Measurements from ENCODE around the gene PTPRJ.

DNA sequence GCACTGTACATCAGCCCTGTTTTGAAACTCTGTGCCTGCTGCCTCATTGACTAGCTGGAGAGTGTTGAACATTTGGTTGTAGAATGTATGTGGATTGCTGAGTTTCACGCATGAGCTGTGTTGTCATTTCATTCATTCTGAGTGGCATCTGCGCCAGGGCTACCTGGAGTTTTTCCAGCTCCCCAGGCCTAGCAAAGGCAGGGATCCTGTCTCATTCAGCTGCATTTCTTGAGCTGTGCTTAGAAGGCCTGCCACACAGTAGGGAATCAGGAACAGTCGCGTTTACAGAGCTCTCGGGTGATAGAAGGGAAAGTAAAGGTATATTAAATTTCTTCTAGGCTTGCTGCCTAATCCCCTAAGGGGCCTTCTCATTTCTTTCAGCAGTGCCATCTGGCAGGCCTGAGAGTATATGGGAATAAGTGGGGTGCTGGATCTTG lies 44.3 kb downstream of the PTPRJ start:
- TF ChIP-seq, protein P1, sequence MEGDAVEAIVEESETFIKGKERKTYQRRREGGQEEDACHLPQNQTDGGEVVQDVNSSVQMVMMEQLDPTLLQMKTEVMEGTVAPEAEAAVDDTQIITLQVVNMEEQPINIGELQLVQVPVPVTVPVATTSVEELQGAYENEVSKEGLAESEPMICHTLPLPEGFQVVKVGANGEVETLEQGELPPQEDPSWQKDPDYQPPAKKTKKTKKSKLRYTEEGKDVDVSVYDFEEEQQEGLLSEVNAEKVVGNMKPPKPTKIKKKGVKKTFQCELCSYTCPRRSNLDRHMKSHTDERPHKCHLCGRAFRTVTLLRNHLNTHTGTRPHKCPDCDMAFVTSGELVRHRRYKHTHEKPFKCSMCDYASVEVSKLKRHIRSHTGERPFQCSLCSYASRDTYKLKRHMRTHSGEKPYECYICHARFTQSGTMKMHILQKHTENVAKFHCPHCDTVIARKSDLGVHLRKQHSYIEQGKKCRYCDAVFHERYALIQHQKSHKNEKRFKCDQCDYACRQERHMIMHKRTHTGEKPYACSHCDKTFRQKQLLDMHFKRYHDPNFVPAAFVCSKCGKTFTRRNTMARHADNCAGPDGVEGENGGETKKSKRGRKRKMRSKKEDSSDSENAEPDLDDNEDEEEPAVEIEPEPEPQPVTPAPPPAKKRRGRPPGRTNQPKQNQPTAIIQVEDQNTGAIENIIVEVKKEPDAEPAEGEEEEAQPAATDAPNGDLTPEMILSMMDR (conservative IDR thresholded peaks at IDR 0.05; ENCODE audit: low read depth, low read length): no peak
- TF ChIP-seq POLR2A (IDR thresholded peaks at IDR 0.05; ENCODE audit: low read depth, low read length) (no peak), MXI1 (IDR thresholded peaks at IDR 0.05; ENCODE audit: borderline replicate concordance, low read depth, low read length) (no peak), FOS (IDR thresholded peaks at IDR 0.05; ENCODE audit: low read depth, low read length) (no peak), RCOR1 (IDR thresholded peaks at IDR 0.05; ENCODE audit: insufficient replicate concordance, low read length) (no peak), CEBPB (IDR thresholded peaks at IDR 0.05; ENCODE audit: low read depth, low read length) (no peak), RAD21 (IDR thresholded peaks at IDR 0.05; ENCODE audit: low read length) (no peak), SMC3 (IDR thresholded peaks at IDR 0.05; ENCODE audit: low read depth, low read length) (no peak)
